A549 treated with CpdA at 1 μM for 4 hours (cell line): ENCODE data around the gene BLMH. TPM values are rescaled to one million over a fixed set of nuclear protein-coding genes. Genes with fewer than 3 reads are reported as not detected.

Experiments
- total RNA-seq: library from RNA; stranded (reverse); fragments of 200-300 nt; extraction: Qiagen RNA extraction; gene quantifications from 5 replicates; pipeline ENCODE4 v1.2.3, GENCODE V29; 2022; ENCODE audit warnings: low read depth

BLMH gene, protein sequence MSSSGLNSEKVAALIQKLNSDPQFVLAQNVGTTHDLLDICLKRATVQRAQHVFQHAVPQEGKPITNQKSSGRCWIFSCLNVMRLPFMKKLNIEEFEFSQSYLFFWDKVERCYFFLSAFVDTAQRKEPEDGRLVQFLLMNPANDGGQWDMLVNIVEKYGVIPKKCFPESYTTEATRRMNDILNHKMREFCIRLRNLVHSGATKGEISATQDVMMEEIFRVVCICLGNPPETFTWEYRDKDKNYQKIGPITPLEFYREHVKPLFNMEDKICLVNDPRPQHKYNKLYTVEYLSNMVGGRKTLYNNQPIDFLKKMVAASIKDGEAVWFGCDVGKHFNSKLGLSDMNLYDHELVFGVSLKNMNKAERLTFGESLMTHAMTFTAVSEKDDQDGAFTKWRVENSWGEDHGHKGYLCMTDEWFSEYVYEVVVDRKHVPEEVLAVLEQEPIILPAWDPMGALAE
- 43.5 to 54.0 TPM (median 47.6 TPM) in 5 replicates for total RNA-seq

DNA sequence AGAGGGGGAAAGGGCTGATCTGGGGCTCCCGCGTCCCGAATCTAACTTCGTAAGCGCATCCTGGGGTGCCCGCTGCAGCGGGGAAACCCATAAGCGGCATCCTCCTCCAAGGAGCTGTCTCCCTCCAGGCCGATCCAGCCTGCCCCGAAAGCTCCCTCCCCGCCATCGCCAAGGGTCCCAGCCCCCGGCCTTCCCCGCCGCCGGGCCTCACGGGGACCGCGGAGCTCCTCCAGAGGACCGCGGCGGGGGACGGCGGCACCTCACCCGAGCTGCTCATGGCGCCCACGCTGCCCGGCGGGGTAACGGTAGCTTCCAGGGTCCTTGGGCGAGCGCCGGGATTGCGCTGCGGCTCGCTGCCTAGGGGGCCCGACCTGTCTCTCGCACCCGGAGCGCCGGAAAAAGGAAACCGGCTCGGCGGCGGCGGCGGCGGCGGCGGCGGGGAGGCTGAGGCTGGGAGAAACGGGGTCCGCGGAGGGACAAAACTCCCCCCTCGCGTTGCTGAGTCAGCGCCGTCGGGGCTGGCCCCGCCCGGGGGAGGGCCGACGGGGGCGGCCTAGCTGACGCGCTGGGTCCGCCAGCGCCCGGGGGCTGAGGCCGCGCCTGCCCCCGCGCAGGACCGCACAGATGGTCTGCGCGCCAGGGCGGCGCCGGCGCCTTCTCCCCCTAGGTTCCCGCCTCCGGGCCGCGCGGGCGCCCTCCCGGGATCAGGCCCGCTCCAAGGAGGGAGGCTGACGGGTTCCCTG is at the start of gene BLMH:
Gene BLMH, minus strand, starts transcription at position 402 of the 743 bp plus-strand sequence. Its CDS starts 125 bp downstream, at position 277.

DNA sequence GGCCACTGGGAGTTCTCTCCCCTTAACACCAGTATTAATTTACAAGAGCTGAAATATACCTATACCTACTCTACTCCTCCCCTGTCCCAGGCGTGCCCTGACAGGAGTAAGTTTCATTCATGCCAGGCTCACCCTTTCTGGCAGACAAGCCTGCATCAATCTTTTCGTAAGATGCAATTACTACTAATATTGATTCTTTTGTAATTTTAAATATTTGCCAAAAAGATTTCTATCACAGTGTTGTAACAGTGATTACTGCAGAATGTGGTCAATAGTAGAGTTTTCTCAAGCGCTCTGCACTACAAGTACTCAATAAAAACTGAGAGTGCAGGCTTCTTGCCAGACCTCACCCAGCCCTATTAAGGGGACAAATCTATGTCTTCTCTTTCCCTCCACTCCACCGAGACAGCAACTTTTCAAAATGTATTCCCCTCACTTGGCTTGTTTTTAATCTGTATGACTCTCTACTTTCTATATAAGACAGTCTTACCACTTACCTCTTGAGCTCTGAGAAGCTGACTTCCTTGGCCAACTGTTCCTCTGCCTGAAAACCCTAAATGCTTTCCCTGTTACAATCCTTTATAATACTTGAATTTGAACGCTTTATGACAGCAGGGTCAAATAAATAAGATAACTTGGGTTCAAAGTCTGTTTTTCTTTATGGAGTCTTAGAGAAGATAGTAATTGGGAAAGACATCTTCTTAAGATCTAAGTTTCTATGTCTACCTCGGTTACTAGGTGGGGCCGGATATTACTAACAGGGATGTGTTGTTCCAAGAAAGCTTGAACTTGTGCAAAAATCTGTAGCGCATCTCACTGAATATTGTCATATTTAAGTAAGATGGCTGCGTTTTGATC is 42.0 kb upstream of the BLMH start, which contains the start of gene TMIGD1:
Gene TMIGD1, minus strand, starts transcription at position 555 of the 858 bp plus-strand sequence. CDS start 1,924 bp downstream, outside the sequence.

DNA sequence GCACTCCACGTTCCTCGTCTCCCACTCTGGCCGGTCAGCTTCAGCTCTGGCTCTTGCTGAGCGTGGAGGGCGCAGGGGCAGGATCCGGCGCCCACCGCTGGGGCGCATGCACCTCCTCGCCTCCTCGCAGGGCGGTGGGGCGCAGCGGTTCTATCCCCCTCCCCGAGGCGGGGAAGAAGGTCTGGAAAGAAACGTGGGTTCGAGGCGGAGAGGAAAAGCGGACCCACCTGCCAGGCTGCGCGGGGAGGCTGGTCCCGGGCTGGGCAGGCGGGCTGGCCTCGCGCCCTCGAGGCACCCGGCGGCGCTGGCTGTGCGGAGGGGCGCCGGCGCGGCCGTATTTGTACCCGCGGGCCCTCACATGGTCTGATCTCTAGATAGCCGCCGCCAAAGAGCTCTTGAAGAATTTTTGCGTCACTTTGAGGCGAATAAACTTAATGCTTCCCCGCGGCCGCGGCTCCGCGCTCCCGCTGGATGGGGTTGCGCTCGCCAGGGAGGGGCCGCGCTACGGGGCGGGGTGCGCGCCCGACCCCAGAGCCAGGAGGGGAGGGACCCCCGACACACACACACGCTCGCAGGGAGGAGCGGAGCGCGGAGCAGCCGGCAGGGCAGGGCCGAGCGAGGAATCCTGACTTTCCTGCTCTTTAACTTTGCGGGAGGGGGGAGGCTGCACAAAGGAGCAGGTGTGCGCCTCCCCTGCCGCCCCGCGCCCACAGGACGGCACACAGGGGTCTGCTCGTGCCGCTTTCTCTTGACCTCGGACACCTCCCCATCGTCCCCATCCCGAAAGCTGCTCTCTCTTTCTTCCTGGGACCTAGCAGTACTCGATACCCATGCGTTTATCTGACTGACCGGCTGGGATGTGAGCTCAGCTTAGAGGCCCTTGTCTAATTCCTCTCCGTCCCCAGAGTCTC is 56.1 kb downstream of the BLMH start, which contains the start of gene SLC6A4:
Gene SLC6A4, minus strand, starts transcription at position 312 of the 911 bp plus-strand sequence. CDS start 13,739 bp downstream, outside the sequence.

Other genes with a start within 250 kb of the BLMH start
- 26.3 to 44.5 TPM (median 30.3 TPM) in 5 replicates for gene NSRP1, start 175.1 kb downstream of the BLMH start, total RNA-seq
- 0.02 to 0.08 TPM (median 0.04 TPM) in 3 of 5 replicates, not detected in the others for gene SLC6A4, start 56.2 kb downstream of the BLMH start, total RNA-seq
- not detected in 5 replicates for gene TMIGD1, start 42.1 kb upstream of the BLMH start, total RNA-seq
- 20.8 to 33.2 TPM (median 27.3 TPM) in 5 replicates for gene CPD, start 87.0 kb upstream of the BLMH start, total RNA-seq
- 33.2 to 55.0 TPM (median 36.0 TPM) in 5 replicates for gene GOSR1, start 185.5 kb upstream of the BLMH start, total RNA-seq